GM19467 (cell line): Measurements from ENCODE around the gene MCOLN1.
"Not testable (repeated sequence)": the region's sequence is repeated elsewhere in the genome, so short reads cannot be mapped to it uniquely, and the experiment has no call there.

Experiments
- ATAC-seq: cut with Tn5 transposase; IDR thresholded peaks from one replicate; pipeline ENCODE4 v1.9.1; 2021; ENCODE audit warnings: mild to moderate bottlenecking, moderate library complexity; ENCODE audit not compliant: unreplicated experiment

The MCOLN1 gene

DNA sequence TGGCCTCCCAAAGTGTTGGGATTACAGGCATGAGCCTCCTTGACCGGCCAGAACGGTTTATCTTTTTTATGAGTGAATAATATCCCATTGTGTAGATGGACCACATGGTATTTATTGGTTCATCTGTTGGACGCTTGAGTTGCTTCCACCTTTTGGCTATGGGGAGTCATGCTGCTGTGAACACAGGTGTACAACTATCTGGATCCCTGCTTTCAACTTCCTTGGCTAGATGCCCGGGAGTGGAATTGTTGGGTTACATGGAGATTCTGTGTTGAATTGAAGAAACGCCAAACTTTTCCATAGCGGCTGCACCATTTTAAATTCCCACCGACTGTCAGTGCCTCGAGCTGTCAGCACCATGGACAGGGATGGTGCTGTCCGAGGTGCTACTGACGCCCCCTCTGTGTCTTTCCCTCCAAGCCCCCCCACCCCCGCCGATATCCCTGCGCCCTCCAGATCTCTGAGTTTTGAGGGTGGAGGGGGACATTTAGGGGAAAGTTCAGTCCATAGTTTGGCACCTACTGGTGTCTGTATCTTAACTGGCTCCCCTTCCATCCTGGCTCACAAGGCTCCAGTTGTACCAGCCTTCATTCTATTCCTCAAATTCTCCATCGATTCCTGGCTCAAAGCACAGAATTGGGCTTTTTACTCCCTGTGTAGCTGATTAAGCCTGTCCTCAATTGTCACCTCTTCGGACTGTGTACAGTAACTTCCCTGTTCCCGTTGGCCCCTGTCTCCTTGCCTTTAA lies 40.4 kb downstream of the MCOLN1 start:
- no peak for ATAC-seq

GRCh38 chr19:7564866-7565265 lies 42.4 kb downstream of the MCOLN1 start:
- ATAC-seq = no peak

DNA sequence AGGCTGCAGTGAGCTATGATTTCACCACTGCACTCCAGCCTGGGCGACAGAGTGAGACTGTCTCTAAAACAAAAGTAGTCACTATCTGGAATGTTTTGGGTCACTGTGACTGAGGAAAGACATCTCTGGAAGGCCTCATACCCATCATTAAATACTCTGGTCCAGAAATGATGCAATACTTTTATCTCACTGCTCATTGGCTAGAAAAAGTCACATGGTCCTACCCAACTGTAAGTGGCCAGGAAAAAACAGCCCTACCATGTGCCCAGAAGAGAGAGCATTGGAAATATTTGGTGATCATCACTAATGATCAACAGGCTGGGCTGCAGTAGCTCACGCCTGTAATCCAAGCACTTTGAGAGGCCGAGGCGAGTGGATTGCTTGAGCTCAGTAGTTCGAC lies 42.9 kb downstream of the MCOLN1 start:
- ATAC-seq = no peak

GRCh38 chr19:7570761-7571160 lies 48.3 kb downstream of the MCOLN1 start:
- ATAC-seq = no peak

DNA sequence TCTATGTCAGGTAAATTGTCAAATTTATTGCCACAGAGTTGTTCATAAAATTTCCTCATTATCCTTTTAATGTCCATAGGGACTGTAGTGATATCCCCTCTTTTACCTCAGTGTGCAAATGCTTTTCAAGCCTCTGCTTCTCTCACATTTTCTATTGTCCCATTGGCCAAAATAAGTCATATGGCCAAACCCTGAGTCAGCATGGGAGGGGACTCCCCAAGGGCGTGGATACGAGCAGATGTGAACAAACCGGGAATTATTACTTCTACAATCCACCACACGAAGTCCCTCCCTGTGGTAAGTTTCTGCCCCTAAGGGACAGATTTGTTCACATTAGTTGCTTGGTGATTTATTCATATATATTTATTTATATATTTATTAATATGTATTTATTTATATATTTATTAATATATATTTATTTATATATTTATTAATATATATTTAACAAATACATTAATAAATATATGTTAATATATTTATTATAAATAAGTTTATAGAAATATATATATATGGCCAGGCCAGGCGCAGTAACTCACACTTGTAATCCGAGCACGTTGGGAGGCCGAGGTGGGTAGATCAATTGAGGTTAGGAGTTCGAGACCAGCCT lies 53.1 kb downstream of the MCOLN1 start:
- ATAC-seq = no peak

GRCh38 chr19:7577422-7577821 lies 55.0 kb downstream of the MCOLN1 start:
- ATAC-seq = not testable (repeated sequence)

GRCh38 chr19:7578127-7578526 lies 55.7 kb downstream of the MCOLN1 start:
- no peak for ATAC-seq

GRCh38 chr19:7579182-7579581 lies 56.8 kb downstream of the MCOLN1 start:
- no peak for ATAC-seq

DNA sequence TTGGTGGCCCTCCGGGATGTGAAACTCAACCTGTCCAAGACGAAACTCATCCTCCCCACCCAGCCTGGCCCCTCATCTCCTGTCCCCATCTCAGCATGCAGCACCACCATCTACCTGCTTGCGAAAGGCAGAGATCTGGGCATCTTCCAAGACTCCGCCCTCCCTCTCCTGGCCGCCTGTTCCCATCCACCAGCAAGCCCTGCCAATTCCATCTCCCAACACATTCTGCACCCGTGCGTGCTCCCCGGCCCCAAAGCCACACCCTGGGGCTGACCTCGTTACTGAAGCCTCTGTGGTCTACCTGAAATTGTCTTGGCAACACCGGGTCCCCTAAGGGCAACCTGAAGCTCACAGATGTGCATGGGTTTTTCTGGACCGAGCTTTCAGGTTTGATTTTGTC lies 60.0 kb downstream of the MCOLN1 start:
- no peak for ATAC-seq
